ENCODE data around the gene FBXW5.

Gene FBXW5

GRCh38 chr9:136977649-136978072 lies 33.1 kb upstream of the FBXW5 start:
- DNase-seq, result no peak

DNA sequence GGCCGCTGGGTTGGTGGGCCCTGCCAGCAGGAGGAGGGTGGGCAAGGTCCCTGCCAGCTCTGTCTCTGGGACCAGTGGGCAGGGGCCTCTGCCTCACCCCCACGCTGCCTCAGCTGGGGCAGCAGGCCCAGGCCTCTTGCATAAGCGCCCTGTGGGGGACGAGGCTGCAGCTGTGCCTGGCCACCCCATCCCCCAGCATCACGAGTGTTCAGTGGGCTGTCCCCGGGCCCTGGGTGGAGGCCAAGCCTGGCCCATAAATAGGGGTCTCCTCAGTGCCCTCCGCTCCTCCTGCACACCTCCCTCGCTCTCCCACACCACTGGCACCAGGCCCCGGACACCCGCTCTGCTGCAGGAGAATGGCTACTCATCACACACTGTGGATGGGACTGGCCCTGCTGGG lies 32.7 kb upstream of the FBXW5 start, which contains the start of gene PTGDS:
Gene PTGDS (plus strand): TSS at position 282 of the 400 bp plus-strand sequence. CDS start 75 bp downstream, at position 357.
- DNase-seq, result peak in 13 of 14 donors; percentile 61 to 96 (median 92)

GRCh38 chr9:136975644-136976043 lies 31.1 kb upstream of the FBXW5 start:
- DNase-seq, result peak in 12 of 14 donors; percentile 35 to 81 (median 62)

- peak in 1 of 14 donors; percentile 62 for DNase-seq
Measured at GRCh38 chr9:136974817-136975535, 30.4 kb upstream of the FBXW5 start.

- DNase-seq, result no peak
Measured at GRCh38 chr9:136973618-136974617, 29.4 kb upstream of the FBXW5 start.

DNA sequence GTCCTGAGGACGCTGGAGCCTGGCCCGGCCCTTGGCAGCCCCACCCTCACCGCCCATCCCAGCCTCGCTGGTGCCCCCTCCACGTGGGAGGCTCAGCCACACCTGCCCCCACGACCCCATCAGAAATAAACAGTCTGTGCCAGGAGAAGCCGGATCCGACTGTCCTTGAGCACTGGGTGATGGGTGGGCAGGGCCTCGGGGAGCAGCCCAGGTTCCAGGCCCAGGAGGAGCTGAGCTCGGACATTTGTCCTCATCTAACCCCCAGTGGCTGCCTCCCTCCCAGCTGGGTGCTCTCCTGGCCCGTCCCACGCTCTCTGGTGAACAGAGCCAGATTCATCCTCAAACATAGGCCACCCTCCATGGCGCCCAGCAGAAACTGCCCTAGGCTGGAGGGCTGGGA lies 28.2 kb upstream of the FBXW5 start:
- no peak for DNase-seq

DNA sequence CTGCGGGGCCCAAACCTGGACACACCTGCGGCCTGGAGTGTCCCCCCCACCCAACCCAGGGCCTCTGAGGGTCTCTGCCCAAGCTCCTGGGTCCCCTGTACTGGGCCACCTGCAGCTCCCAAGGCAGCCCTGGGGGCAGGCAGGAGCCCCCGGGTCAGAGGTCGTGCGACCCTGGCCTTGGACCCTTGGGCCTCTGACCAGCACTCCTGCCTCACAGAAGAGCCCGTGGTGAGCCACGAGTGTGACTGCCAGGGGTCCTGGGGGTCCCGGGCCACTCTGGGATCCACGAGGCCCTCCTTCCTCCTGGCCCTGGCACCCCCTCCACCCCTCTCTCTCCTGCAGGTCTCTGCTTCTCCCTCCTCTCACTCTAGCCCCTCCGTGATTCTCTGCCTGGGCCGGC lies 27.8 kb upstream of the FBXW5 start:
- no peak for DNase-seq

DNA sequence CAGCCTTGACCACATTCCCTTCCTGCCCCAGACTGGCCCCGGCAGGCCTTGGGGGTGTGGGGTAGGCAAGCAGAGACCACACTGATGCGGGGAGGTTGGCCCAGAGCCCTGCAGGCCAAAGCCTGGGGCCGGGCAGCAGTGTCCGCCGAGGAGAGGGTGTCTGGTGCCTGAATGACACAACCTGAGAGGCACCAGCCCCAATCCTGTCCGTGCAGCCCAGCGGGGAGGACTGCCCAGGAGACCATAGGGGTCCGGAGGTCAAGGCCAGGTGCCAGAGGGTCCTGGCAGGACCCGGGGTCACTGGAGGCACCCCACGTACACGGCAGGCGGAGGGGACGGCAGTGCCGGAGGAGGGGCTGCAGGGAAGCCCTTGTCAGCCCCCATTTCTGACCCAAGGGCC lies 27.2 kb upstream of the FBXW5 start:
- no peak for DNase-seq

- DNase-seq, result no peak
Measured at GRCh38 chr9:136970361-136970760, 25.8 kb upstream of the FBXW5 start.

DNA sequence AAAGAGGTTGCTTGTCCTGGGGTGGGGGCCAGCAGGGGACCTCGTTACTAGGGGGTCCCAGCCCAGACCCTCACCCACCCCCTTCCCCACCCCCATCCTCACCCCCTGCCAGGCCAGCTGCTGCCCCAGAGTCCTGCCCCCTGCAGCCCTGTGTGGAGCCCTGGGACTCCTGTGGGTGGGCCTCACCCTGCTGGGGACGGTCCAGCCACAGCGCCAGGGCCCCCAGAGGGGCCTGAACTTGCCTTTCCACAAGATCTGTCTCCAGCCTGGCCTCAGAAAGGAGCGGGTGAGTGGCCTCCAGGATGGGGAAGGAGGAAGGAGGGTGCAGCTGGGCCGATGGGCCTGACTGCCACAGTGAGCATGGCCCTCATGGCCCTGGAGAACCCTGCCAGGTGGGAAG lies 25.2 kb upstream of the FBXW5 start:
- no peak for DNase-seq

GRCh38 chr9:136969150-136969549 lies 24.6 kb upstream of the FBXW5 start:
- no peak for DNase-seq

DNA sequence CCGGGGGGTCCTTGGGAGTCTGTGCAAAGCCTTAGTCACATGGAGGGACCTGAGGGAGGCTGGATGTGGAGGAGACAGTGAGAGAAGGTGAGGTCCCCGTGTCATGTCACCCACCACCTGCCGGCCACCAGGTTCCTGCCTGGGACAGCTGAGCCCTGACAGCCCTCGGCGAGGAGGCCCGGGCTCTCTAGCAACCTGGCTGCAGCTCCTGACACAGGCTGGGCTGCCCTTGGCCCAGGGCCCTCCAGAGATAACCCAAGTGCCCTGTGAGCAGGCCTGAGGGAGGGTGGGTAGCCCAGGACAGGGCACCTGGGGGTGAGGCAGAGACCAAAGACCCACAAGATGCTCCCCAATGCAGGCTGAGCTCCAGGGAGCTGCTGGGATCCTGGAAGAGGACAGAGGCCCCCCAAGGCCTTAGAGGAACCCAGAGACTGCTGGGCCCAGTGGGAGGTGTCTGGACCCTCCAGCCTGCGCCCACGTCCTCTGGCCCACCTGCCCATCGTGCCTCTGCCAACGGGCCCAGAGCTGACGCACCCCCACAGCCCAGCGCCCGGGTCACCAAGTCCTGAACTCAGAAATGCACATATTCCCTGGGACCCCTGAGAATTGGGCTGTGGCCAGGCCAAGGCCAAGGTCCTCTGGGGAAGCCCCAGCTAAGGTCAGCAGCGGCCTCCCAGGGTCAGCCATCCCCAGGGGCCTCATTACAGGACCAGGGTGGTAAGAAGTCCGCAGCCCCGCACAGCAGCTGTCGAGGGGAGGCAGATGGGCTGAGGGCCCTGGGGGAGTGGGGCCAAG lies 24.0 kb upstream of the FBXW5 start:
- no peak for DNase-seq

DNA sequence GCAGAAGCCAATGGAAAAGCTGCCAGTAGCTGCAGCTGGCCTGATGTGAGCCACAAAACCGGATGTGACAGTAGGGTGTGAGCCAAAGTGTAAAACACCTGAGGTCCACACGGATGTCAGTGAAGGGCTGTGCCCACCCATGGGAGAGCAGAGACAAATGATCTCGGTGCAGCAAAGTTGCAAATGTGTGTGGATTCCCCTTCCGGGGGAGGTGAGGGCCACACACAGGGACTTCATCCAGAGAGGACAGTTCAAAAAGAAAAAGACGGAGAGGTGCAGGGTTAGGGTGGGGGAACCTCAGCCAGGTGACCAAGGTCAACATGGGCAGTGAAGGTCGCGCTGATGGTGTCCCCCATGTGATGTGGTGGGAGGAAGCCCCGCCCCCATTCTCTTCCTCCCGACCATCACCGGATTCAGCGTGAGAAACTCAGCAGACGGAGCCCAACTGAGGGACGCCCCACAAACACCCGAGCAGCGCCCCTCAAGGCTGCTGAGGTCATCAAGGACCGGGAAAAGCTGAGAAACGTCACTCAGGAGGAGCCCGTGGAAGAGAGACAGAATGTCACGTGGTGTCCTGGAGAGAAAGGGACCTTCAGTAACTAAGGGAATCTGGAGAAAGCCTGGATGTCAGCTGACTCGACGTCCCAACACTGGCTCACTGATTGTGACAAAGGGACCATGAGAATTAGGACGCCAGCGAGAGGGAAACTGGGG lies 21.4 kb upstream of the FBXW5 start:
- peak in 12 of 14 donors; percentile 32 to 82 (median 62) for DNase-seq

GRCh38 chr9:136964833-136965422 lies 20.4 kb upstream of the FBXW5 start:
- no peak for DNase-seq

DNA sequence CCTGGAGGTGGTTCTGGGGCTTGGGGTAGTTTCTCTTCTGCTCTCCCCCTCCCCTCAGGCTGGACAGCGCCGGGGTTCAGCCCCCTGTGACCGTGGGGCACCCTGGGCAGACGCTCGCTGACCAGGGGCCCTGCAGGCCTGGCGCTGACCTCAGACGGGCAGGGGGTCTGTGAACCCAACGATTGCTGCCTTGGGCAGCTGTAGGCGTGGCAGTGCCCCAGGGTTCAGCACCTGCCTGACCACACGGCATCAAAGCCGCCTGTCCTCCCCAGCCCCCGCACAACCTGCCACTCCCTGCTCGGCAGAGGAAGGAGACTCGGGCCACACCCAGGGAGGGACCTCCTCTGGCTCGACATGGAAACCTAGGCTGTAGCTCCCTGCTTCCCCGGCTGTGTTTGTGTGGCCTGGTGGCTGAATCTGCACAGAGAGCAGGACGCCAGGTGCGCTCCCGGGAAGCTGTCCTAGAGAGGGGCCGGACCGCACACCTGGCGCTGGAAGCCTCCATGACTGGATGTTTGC lies 19.7 kb upstream of the FBXW5 start:
- no peak for DNase-seq

GRCh38 chr9:136963751-136964150 lies 19.2 kb upstream of the FBXW5 start:
- DNase-seq, result no peak

GRCh38 chr9:136963341-136963740 lies 18.8 kb upstream of the FBXW5 start:
- peak in 1 of 14 donors; percentile 11 for DNase-seq

GRCh38 chr9:136962701-136963248 lies 18.2 kb upstream of the FBXW5 start:
- DNase-seq, result no peak

DNA sequence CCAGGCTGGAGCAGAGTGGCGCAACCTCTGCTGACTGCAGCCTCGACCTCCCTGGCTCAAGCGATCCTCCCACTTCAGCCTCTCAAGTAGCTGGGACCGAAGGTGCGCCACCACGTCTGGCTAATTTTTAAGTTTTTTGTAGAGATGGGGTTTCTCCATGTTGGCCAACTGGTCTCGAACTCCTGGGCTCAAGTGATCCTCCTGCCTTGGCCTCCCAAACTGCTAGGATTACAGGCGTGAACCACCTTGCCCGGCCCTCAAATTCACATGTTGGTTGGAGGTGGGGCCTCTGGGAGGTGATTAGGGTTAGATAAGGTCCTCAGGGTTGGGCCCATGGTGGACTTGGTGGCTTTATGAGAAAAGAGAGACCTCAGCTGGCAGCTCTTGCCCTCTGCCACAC lies 17.6 kb upstream of the FBXW5 start:
- DNase-seq, result no peak

GRCh38 chr9:136961279-136962065 lies 16.9 kb upstream of the FBXW5 start:
- peak in 7 of 14 donors; percentile 19 to 89 (median 42) for DNase-seq

Measured in C1 segment of cervical spinal cord (tissue), 14 donors.